NAMALWA (cell line): Measurements from ENCODE around the gene FOXD4L3.
"Not testable (repeated sequence)": the region's sequence is repeated elsewhere in the genome, so short reads cannot be mapped to it uniquely, and the experiment has no call there.

ENCODE experiments used
- DNase-seq: peaks from one replicate; pipeline ENCODE4 v3.0.0-alpha.2; 2015; ENCODE audit warnings: low spot score

Gene FOXD4L3

DNA sequence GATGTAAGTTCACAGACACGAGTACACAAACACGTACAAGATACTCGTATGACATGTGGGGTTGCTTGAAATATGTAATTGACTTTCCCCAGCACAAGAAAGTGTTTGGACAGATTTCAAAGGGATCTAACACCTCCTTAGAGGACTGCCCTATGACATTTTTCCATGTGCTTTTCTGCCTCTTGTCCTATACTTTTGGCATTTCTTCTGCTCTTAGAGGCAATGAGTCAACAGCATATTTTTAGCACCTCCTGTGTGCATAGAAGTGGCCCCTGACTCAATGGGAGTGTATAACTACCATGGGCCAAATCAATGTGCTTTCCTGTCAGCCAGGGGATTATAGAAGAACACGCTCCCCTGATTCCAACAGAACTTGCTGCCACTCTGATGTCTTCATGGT lies 49.0 kb downstream of the FOXD4L3 start:
- DNase-seq, result not testable (repeated sequence)
